GM12878 (cell line): ENCODE data around the gene CCDC106. TPM values are rescaled to one million over a fixed set of nuclear protein-coding genes. Genes with fewer than 3 reads are reported as not detected.

Experiments
- ATAC-seq: fragments of 200-7000 bp; cut with Tn5 transposase; 3 replicates; pipeline ENCODE4 v1.9.1; 2020; ENCODE audit warnings: mild to moderate bottlenecking, moderate library complexity
- BruUV-seq: library from RNA; stranded (reverse); fragments of 400-500 nt; replicated peaks from 2 replicates; lab custom pipeline; 2021; lab: Mats Ljungman, UMichigan
- CTCF ChIA-PET: fragments of 300-600 bp; sonication (Branson Sonifier 250); formaldehyde crosslinking; extraction: SDS; loops from one replicate; lab custom pipeline; 2021; ENCODE audit warnings: inconsistent platforms; lab: Yijun Ruan, JAX
- POLR2A ChIA-PET: fragments of 350-600 bp; formaldehyde crosslinking; extraction: SDS; loops from one replicate; lab custom pipeline; 2021; ENCODE audit warnings: inconsistent platforms; lab: Charles Lee
- RAD21 ChIA-PET: fragments of 300-600 bp; sonication (Branson Sonifier 250); formaldehyde crosslinking; loops from one replicate; lab custom pipeline; 2023; ENCODE audit warnings: antibody characterized with exemption; ENCODE audit not compliant: unreplicated experiment; lab: Charles Lee
- SMC1A ChIA-PET: fragments of 300-600 bp; sonication (Branson Sonifier 250); formaldehyde crosslinking; loops from one replicate; lab custom pipeline; 2023; ENCODE audit not compliant: unreplicated experiment, uncharacterized antibody; lab: Charles Lee
- DNase-seq: peaks from one replicate; pipeline ENCODE4 v3.0.0-alpha.2; 2011; ENCODE audit warnings: low read depth, low spot score
- FAIRE-seq: peaks from 3 replicates; lab custom pipeline; 2011; peaks lifted over from hg19 to GRCh38; lab: Jason Lieb, UNC
- H2AFZ ChIP-seq: 2 replicates; pipeline ENCODE4 v1.6.0; 2011; ENCODE audit warnings: low read depth, low read length, control low read depth; ENCODE audit not compliant: control insufficient read depth
- H3K27ac ChIP-seq: 2 replicates; pipeline ENCODE4 v1.5.1; 2011; ENCODE audit warnings: control low read depth; ENCODE audit not compliant: control insufficient read depth, insufficient read depth
- H3K27me3 ChIP-seq, 2 experiments: replicated peaks in 1 of 2; 2 replicates each; pipeline versions ENCODE4 v1.6.0 to v1.6.1; 2011; ENCODE audit warnings: low read length in 1 of 2; ENCODE audit not compliant: control insufficient read depth in 2 of 2, insufficient read depth in 2 of 2
- H3K36me3 ChIP-seq, 2 experiments: 2 replicates each; pipeline ENCODE4 v1.5.1; 2011; ENCODE audit warnings: low read length in 1 of 2; ENCODE audit not compliant: control insufficient read depth in 2 of 2, insufficient read depth in 2 of 2
- H3K4me1 ChIP-seq: 2 replicates; pipeline ENCODE4 v1.6.1; 2011; ENCODE audit warnings: mild to moderate bottlenecking, low read length, moderate library complexity, mixed read lengths; ENCODE audit not compliant: control insufficient read depth, insufficient read depth
- H3K4me2 ChIP-seq: 2 replicates; pipeline ENCODE4 v1.6.0; 2011; ENCODE audit warnings: control low read depth; ENCODE audit not compliant: control insufficient read depth, insufficient read depth
- H3K4me3 ChIP-seq: fragments of 200-600 bp; sonication (generic); 2 replicates; pipeline ENCODE4 v1.5.1; 2016
- H3K79me2 ChIP-seq: 2 replicates; pipeline ENCODE4 v1.6.0; 2011; ENCODE audit warnings: low read length; ENCODE audit not compliant: control insufficient read depth, insufficient read depth
- H3K9ac ChIP-seq: 2 replicates; pipeline ENCODE4 v1.8.0; 2011; ENCODE audit warnings: low read length, control low read depth, mixed read lengths; ENCODE audit not compliant: control insufficient read depth, insufficient read depth
- H3K9me3 ChIP-seq: replicated peaks from 3 replicates; pipeline ENCODE4 v1.5.1; 2011; ENCODE audit warnings: mild to moderate bottlenecking, low read length; ENCODE audit not compliant: control insufficient read depth, insufficient read depth
- H4K20me1 ChIP-seq: 2 replicates; pipeline ENCODE4 v1.6.0; 2011; ENCODE audit not compliant: control insufficient read depth, insufficient read depth
- EGR1 ChIP-seq, 2 experiments: IDR thresholded peaks; 1 replicate in 1 of 2; 2 replicates in 1 of 2; pipeline ENCODE4 v1.6.1; 2011 to 2012; ENCODE audit warnings: low read depth in 2 of 2, low read length in 2 of 2, borderline replicate concordance in 1 of 2, mild to moderate bottlenecking in 1 of 2, moderate library complexity in 1 of 2
- IRF4 ChIP-seq: IDR thresholded peaks from 2 replicates; pipeline ENCODE4 v1.6.1; 2011; ENCODE audit warnings: low read depth, low read length
- PML ChIP-seq: IDR thresholded peaks from 2 replicates; pipeline ENCODE4 v1.6.1; 2012; ENCODE audit warnings: low read length, inconsistent platforms
- POLR2AphosphoS5 ChIP-seq: IDR thresholded peaks from 2 replicates; pipeline ENCODE4 v1.6.1; 2011; ENCODE audit warnings: mild to moderate bottlenecking, low read length, inconsistent platforms
- RAD21 ChIP-seq: IDR thresholded peaks from 2 replicates; pipeline ENCODE4 v1.6.1; 2011; ENCODE audit warnings: mild to moderate bottlenecking, low read depth, low read length, moderate library complexity; ENCODE audit not compliant: insufficient read depth
- RBBP5 ChIP-seq: fragments of 200-600 bp; sonication (generic); conservative IDR thresholded peaks from 2 replicates; pipeline ENCODE4 v1.6.1; 2016
- ZNF384 ChIP-seq: IDR thresholded peaks from 2 replicates; pipeline ENCODE4 v1.6.1; 2012; ENCODE audit warnings: low read depth, mild to moderate bottlenecking, low read length, improper control_type of control experiment, borderline replicate concordance
- WGBS: methylation state at CpG from one replicate; pipeline ENCODE4 v1.1.6; 2016; ENCODE audit warnings: low lambda C conversion rate; ENCODE audit not compliant: insufficient replicate concordance, insufficient coverage; ENCODE audit errors: missing lambda C conversion rate; 5-methylcytosine and 5-hydroxymethylcytosine counted together
- in situ Hi-C: fragments of 300-500 bp; cut with MboI; formaldehyde crosslinking; loops from 9 replicates; pipeline ENCODE4 v1.14.3; 2018; ENCODE audit warnings: mixed read lengths
- intact Hi-C: fragments of 100-400 bp; cut with micrococcal nuclease; formaldehyde crosslinking; loops from one replicate; pipeline ENCODE4 v1.14.2; 2022; ENCODE audit not compliant: unreplicated experiment
- polyA plus RNA-seq, 11 experiments: library from polyadenylated mRNA; depleted of rRNA in 4 of 11; unstranded in 6 of 11; stranded (reverse) in 5 of 11; fragments of >200 nt; fragmentation: Nextera tagmentation in 4 of 11; fragmentation: Illumina TruSeq in 1 of 11; extraction: Ambion mirVana in 4 of 11; extraction: Trizol in 1 of 11; gene quantifications; 1 replicate in 1 of 11; 2 replicates in 10 of 11; pipeline versions ENCODE4 v1.2.1 to v1.2.3, GENCODE V29; 2011 to 2016; ENCODE audit warnings: inconsistent platforms in 2 of 11, missing spikeins in 2 of 11, low read depth in 1 of 11
- total RNA-seq, 4 experiments: library from RNA; depleted of rRNA in 3 of 4; stranded (reverse); fragments of >200 nt in 3 of 4; fragmentation: Illumina TruSeq in 1 of 4; extraction: Trizol in 1 of 4; gene quantifications; 2 replicates each; pipeline versions ENCODE4 v1.2.1 to v1.2.3, GENCODE V29; 2013 to 2021

Gene CCDC106
- total and polyA plus RNA-seq, 10 of the 15 experiments (the other 5 are each of a cell fraction or from before 2014, with no cell fraction given) = 0.04 to 35.9 (median 19.8) TPM

DNA sequence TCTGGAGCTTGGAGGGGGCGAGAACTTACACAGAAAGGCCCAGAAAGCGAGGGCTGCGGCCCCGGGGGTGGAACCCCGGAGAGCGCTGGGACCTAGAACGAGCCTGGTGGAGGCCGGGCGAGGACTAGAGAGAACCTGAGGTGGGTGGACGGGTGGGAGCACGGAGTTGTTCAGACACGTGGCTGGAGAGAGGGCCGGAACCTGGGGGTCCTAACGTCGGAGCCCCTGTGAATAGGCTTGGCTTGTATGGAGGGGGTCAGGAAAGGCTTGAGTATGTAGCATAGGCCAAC, 4.2 kb upstream of the CCDC106 start:
- ChIA-PET CTCF (interaction anchor here (1.8 to 2.3 kb wide), 2 partner anchors 10 to 11 kb away, joined by 12 to 17 read pairs; partner anchors contain the start of gene U2AF2), SMC1A (no interaction called here), POLR2A (interaction anchor here (2.1 kb wide), 1 partner anchor 11 kb away, joined by 10 read pairs; the partner anchor contains the start of gene U2AF2), RAD21 (interaction anchor here (2.4 kb wide), 1 partner anchor 11 kb away, joined by 10 read pairs; the partner anchor contains the start of gene U2AF2)
- peaks cover 36% of the 10 kb centered on the region for H3K4me1 ChIP-seq
- BruUV-seq = no TSS peak
- H2AFZ ChIP-seq = no peak overlapping the region
- peak overlapping the region; percentile 95 for H3K4me3 ChIP-seq
- H3K79me2 ChIP-seq = peaks cover 64% of the 10 kb centered on the region
- peak overlapping the region; percentile 64 for H3K27ac ChIP-seq
- peak overlapping the region; percentile 86 for H3K9ac ChIP-seq
- TF ChIP-seq ZNF384 (no peak), PML (peak; percentile 13; the same call in 1 of the 2 replicates)
- DNase-seq (no peak), ATAC-seq (no peak), FAIRE-seq (no peak)
- in situ Hi-C loops (no loop called here), intact Hi-C loops (loop anchor here (5.0 kb wide), 2 partner anchors 33 to 42 kb away; partner anchors contain the start of genes EPN1 and ZNF524)
- no peaks in the 10 kb centered on the region for H4K20me1 ChIP-seq
- WGBS = 2% methylated on average over 15 of the region's 15 CpGs
- H3K36me3 ChIP-seq = 0 out of 4 replicates have a peak, but pooled peaks cover 0 to 2% of the 10 kb centered on the region in 2 experiments
- H3K27me3 ChIP-seq = no peaks in the 10 kb centered on the region
- no peaks in the 10 kb centered on the region for H3K9me3 ChIP-seq
- H3K4me2 ChIP-seq = peak overlapping the region; percentile 91

DNA sequence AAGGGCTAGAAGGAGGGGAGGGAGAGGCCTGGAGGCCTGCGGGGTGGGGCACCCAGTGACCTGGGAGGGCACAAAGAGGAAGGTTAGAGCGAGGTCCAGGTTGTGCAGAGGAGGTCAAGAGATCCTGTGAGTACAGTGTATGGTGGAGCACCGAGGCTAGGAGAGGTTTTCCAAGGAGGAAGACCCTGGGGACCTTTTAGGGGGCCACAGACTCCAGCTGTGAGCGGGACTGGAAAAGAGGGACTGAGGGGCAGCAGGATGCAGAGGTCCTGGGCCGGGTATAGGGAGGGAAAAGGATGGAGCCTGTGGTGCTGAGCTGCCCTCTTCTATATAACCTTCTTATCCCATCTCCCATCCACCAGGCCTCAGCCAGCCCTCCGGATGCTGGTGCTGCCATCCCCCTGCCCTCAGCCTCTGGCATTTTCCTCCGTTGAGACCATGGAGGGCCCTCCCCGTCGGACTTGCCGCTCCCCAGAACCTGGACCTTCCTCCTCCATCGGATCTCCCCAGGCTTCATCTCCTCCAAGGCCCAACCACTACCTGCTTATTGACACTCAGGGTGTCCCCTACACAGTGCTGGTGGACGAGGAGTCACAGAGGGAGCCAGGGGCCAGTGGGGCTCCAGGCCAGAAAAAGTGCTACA, 3.7 kb upstream of the CCDC106 start:
- BruUV-seq = no TSS peak
- no peak for ATAC-seq
- ChIA-PET POLR2A (interaction anchor here (2.1 kb wide), 1 partner anchor 10 kb away, joined by 10 read pairs; the partner anchor contains the start of gene U2AF2), CTCF (interaction anchor here (1.3 to 2.3 kb wide), 3 partner anchors 10 to 27 kb away, joined by 3 to 12 read pairs (median 3); partner anchors contain the start of gene U2AF2), RAD21 (interaction anchor here (2.4 kb wide), 1 partner anchor 10 kb away, joined by 10 read pairs; the partner anchor contains the start of gene U2AF2), SMC1A (no interaction called here)
- Histone ChIP-seq H3K27me3 (no peaks in the 10 kb centered on the region), H4K20me1 (no peaks in the 10 kb centered on the region), H3K9me3 (no peaks in the 10 kb centered on the region), H3K9ac (peak overlapping the region; percentile 86), H3K4me2 (peak overlapping the region; percentile 91), H2AFZ (no peak overlapping the region), H3K4me1 (peaks cover 31% of the 10 kb centered on the region), H3K36me3 (0 out of 4 replicates have a peak, but pooled peaks cover 0 to 2% of the 10 kb centered on the region in 2 experiments), H3K79me2 (peaks cover 65% of the 10 kb centered on the region), H3K27ac (peak overlapping the region; percentile 64), H3K4me3 (peak overlapping the region; percentile 95)
- no peak for DNase-seq
- WGBS = under 1% methylated on average over 12 of the region's 12 CpGs
- no peak for TF ChIP-seq IRF4
- no peak for TF ChIP-seq EGR1 (IDR thresholded peaks at IDR 0.05; ENCODE audit: borderline replicate concordance in 1 of 2, low read depth in 2 of 2, low read length in 2 of 2)
- TF ChIP-seq POLR2AphosphoS5 = peak; percentile 21; the same call in 1 of the 2 replicates
- no peak for TF ChIP-seq RAD21
- TF ChIP-seq RBBP5 = no peak
- no peak for FAIRE-seq
- intact Hi-C loops (loop anchor here (5.0 kb wide), 2 partner anchors 33 to 42 kb away; partner anchors contain the start of genes EPN1 and ZNF524), in situ Hi-C loops (no loop called here)
